ENCODE measurements around the gene PRCP.
A peak's percentile ranks its signal among the peaks of the same experiment; 100 is the strongest.

The PRCP gene

DNA sequence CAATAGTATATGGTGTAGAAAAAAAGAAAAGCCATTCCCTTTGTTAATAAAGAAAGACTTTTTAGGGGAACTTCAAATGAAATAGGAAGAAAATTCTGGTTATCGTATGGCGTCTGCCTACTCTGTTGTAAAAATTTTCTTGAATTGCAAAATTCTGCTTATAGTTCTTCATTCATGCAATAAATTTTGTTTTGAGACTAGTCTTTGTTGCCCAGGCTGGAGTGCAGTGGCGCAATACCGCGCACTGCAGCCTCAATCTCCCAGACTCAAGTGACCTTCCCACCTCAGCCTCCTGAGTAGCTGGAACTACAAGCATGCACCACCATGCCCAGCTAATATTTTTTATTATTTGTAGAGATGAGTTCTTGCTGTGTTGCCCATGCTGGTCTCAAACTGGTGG is 7.1 kb upstream of the PRCP start:
- no peak for DNase-seq (ENCODE audit: low read depth, low spot score)

DNA sequence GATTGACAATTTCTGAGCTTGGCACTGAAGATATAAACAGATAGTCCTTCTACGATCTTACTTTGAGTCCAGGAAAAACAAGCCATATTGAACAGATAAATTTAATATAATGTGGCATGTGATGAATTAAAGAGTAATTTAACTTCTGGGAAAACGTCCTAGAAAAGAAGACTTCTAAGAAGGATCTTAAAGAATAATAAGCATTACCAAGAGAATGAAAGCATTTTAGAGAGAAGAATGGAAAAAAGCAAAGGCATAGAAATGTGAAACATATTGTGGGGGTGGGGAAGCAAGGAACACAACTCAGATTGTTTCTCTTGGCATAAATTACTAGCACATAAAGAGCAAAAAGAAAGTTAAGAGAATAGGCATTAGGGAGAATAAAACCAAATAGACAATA is 6.7 kb upstream of the PRCP start:
- no peak for DNase-seq (ENCODE audit: low read depth, low spot score)

DNA sequence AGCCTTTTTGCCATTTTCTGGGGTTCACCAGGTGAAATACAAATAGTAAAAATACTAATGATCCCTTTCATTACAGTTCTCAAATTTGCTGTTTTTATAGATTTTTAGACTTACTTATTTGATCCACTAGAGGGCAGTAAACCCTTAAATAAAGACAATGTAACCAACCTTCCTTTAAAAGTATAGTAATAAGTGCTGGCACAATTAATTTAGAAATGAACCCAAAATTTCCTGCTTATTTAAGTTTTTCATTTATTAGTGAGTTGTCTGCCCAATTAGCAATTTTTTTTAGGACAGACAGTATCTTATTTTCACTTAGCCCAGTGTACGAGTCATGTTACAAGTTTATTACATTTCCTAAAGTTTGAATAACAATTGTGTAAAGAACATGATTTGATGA is 6.0 kb upstream of the PRCP start:
- no peak for DNase-seq (ENCODE audit: low read depth, low spot score)

DNA sequence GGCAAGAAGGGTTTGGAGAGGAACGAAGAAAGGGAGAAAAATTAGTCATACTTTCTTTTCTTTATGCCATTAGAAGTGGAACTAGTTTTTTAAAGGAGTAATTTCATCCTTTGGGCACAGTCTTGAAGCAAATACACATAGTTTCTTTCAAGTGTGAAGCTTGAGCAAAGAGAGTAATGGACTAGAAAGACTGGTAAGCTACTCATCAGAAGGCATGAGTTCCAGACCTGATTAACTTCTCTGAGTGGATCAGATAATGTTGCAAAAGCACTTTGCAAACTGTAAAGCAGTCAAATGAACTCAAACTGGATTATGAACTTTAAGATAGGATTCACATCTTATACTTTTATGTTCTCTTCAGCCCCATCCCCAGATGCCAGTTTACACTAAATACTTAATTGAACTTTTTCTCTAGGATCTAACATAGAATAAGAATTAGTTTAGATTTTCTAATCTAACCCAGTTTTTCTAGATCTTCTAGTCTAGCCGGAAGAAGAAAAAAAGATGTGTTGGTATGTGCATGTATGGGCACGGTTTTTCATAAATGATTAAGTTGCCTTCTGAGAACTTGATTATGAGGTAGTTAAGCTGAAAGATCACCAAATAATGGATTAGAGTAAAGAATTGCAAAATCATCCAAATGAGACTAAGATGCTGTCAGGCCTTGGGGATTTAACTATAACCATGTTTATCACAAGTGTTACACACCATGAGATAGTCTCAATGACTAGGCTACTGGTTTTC is 3.8 kb upstream of the PRCP start:
- DNase-seq (ENCODE audit: low read depth, low spot score) = no peak

DNA sequence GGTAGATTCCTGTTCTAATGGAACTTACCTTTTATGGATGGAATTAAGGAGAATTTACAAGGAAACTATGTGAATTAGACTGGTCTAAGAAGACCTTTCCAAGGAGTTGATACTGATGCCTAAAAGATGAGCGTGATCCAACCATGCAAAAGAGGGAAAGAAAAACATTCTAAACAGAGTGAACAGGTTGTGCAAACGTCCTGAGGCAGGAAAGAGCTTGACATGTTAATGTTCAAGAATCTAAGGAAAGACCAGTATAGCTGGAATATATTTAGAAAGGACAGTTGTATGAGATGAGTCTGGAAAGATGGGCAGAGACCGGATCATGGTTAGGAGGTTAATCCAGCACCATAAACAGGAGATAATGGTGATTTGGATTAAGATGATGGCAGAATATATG is 2.6 kb upstream of the PRCP start:
- DNase-seq (ENCODE audit: low read depth, low spot score) = no peak

DNA sequence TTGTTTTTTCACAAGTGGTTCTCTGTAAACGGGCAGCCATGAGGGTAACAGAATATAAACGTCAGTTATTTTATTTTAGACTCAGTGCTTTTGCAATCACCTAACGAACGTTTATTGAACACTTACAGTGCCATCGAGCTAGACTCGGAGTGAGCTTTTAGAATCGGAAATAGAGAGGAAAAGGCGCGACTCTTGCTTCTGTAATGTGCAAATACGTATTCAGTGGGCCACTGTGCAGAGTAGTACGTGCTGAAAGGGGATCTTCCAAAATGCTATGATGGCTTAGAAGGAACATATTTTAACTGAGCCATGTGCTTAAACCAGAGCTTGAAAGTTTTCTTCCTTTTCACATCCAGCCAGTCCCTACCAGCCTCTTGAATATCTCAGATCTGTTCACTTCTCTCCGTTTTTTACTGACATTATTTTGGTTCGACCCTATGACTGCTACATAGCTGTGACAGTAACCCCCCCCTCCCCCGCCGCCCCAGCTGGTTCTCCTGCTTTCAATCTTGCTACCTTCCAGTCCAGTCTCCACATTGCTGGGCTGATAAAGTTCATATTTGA is 1.8 kb upstream of the PRCP start:
- no peak for DNase-seq (ENCODE audit: low read depth, low spot score)

DNA sequence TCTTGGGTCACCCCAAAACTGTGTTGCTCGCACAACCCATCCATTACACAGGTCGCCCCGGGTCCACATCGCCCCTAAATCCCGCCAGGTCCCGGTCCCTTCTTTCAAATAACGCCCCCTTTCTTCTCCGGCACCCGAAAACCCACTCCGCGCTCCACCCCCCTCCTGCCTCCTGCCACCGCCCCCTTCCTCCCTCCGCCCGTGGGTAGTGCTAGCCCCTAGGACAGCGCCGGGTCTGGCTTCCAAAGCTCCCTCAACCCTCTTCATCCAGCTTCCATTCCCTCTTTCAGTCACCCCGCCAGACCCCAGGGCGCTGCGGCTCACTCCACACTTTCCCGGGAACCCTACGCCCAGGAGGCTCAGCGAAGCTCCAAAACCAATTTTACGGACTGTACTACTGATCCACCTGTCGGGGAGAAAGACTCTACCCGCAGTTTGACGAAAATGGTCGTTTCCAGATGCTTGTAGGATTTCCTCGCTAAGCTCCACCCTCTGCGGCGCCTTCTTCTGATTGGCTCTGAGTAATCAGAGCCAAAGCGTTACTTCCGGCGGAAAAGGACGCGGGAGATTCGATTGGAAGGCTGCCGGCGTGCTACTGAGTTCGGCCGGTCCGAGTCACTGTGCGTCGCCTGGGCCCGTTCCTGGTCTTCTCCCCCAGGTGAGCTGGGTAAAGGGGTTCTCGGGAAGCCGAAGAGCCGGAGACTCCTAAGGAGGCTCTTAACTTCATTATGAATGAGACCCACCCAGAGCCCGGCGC is 1.1 kb upstream of the PRCP start, which contains the start of gene DDIAS:
DDIAS (plus strand) TSS at position 572 of the 757 bp plus-strand sequence. CDS start 13,003 bp downstream, outside the sequence.
- peak; percentile 92 for DNase-seq (ENCODE audit: low read depth, low spot score)

DNA sequence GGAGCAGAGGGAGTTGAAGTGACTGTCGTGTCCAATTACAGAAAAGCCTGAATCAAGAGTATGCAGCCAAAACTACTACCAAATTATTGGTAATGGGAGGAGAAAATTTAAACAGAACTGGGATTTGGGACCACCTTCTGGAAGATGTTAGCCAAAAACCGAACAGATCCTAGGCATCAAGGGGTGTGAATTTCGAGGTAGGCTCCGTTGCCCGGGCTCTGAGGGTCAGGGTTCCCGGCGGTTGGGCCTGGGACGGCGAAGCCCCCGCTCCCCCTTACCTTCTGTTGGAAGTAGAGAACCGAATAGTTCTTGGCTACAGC is 313 bp downstream of the PRCP start:
- no peak for DNase-seq (ENCODE audit: low read depth, low spot score)

DNA sequence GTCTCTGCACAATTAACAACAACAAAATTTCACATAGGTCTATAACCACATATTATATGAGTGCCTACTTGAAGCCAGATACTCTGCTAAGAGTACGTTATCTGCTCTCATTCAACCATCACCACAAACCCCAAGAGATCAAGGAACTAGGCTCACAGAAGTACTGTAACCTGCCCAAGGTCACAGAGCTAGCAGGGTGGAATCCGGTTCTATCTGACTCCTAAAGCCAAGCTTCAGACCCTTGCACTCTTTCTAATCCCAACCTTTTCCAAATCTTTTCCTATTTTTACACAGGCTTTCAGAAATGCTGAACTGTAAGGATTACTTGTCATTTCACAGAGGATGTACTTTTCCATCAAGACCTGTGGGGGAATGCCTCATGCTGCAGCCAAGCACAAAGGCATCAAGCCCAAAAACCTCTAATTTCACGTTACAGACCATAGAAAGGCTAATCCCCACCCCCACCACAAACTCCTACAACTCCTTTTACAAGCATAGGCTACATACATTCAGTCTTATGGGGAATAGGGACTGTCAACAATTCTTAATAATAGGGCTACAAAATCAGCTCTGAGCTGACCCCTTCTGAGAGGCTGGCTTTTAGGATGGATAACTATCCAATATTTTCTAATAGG is 927 bp downstream of the PRCP start:
- no peak for DNase-seq (ENCODE audit: low read depth, low spot score)

DNA sequence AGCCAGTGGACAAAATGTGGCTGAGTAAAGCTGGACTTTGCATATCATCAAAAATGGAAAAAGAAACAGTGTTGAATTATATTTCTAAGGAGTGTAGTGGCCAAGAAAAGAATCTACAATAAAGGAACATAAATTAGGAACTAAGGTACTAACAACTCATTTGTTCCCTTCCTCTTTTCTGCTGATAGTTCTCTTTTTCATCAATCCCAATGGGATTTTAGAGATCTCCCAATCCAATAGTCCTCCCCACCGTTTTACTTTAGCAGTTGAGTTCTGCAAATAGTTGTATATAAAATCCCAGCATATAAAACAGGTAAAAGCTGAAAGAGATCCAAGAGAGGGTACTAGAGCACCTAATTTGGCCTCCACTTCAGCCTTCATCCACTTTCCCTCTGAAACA is 2.0 kb downstream of the PRCP start:
- DNase-seq (ENCODE audit: low read depth, low spot score) = no peak

DNA sequence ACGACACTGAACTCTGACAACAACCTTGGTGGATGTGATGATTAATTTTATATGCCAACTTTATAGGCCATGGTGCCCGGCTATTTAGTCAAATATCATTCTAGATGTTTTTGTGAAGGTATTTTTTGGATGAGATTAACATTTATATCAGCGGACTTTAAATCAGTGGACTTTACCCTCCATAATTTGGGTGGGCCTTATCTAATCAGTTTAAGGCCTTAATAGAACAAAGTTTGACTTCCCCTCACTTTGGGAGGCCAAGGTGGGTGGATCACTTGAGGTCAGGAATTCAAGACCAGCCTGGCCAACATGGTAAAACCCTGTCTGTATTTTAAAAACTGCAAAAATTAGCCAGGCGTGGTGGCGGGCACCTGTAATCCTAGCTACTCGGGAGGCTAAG is 4.0 kb downstream of the PRCP start:
- no peak for DNase-seq (ENCODE audit: low read depth, low spot score)

DNA sequence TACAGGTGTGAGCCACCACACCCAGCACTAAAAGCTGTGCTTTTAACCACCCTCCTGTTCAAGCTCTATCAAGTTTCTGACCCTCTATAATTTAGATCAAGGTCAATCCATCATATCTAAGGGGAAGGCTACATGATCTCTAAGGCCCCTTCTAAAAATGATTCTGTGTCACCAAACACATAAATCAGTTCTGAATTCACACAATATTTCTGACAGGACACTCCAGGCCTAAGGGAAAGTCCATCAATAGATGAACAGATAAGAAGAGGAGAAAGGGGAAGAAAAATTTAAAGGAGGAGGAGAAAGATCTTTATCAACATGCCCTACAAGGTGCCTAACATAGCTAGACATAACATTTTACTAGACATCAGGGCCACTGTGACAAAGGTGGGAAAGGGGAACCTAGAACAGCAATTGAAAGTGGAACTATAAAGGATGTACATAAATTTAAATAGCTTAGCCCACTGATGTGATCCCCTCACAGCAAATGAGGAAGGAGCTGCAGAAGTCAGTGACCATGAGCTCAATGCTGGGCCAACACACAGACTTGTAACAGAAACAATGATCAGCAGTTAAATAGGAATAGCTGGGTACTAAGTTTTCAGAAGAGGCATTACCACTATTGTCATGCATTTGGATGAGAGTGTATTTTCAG is 4.7 kb downstream of the PRCP start:
- no peak for DNase-seq (ENCODE audit: low read depth, low spot score)

DNA sequence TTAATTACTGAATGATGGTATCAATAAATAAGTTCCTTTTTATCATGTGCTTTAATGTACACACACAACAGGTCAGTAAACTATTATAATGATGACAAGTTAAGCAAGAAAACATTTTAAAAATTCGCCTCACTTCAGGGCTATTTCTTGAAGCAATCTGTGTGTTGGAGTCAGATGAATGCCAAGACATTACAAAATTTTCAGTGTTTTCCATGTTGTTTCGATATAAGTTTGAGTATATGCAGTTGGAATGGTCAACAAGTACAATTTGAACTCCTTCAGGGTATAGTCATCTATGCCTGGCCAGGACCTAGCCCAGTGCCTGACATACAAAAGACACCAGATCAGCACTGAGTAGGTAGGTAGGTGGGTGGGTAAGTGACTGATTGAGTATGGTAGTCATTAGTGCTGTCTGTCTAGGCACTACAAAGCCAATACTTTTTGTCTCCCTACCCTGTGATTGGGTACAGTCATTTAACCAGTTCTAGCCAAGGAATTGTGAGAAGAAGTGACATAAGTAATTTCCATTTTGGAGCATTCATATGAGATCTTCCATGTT is 7.5 kb downstream of the PRCP start:
- no peak for DNase-seq (ENCODE audit: low read depth, low spot score)

DNA sequence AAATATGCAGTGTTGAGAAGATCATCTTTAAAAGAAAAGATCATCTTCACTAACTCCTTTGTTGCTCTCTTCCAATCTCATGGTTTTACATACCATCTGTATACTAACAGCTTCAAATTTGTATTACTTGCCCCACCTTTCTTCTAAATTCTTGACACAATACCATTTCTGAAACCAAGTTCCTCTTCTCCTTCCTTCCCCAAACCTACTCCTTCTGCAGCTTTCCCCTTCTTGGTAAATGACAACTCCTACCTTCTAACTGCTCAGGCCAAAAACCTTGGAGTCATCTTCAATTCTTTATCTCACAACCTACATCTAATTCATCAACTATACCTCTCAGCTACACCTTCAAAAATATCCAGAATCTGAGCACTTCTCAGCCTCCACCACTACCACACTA is 9.3 kb downstream of the PRCP start:
- no peak for DNase-seq (ENCODE audit: low read depth, low spot score)

DNA sequence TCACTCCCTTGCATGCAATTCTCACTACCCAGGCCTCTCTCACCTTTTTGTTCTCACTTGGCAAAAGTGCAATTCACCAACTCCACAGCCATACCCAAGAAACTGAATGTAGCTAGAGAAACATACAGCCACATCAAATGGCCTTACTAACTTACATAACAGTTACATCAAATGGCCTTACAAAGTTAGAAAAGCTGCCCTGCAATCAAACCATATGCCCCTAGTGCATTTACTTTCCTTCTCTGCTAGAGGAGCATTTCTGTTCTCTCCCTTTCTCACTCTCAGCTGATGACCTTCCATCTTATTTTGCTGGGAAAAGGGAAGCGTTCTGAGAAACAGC is 10.3 kb downstream of the PRCP start:
- no peak for DNase-seq (ENCODE audit: low read depth, low spot score)

DNA sequence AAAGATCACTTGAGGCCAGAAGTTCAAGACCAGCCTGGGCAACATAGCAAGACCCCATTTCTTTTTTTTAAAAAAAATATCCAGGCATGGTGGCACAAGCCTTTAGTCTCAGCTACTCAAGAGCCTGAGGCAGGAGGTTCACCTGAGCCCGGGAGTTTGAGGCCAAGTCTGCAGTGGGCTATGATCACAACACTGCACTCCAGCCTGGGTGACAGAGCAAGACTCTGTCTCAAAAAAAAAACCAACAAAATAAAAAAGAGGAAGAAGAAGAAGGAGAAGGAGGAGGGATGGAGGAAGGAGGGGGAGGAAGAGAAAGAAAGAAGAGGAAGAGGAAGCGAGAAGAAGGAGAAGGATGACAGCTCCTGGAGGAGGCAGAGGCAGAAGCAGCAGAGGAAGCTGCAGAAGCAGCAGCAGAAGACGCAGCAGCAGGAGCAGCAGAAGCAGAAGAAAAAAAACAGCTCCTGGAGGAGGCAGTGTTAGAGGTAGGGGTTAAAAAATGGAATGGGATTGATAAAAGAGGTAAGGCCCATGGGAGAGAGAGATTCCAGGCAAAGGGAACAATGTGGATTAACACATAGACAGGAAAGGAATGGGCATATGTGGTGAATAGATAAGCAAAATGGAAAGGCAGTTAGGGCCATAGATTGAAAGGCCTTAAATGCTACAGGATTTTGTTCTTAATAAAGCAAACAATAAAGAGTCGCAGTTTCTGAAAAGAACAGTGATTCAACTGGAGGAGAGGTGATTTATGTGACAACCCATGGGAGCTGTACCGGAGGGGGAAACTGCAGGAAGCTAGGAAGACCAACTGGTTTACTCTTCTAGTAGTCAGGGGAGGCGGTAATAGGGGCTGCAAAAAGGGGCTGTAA is 10.9 kb downstream of the PRCP start:
- no peak for DNase-seq (ENCODE audit: low read depth, low spot score)

DNA sequence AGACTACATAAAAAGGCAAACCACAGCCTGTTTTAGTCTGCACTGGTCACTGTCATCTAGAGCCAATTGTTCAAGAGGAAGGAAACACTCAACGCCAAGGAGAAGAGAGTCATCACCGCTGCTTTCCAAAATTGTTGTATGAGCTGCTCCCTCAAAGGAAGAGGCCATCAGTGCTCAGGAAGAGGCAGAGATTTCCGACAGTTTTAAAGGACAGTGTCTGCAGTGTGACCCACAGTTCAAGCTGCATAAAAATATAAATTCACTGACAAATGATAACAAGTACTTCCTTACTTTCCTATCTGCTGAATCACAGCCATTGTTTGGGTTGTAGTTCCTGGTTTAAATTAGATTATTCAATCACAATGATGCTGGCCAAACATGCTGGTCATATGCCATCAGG is 16.4 kb downstream of the PRCP start:
- no peak for DNase-seq (ENCODE audit: low read depth, low spot score)

DNA sequence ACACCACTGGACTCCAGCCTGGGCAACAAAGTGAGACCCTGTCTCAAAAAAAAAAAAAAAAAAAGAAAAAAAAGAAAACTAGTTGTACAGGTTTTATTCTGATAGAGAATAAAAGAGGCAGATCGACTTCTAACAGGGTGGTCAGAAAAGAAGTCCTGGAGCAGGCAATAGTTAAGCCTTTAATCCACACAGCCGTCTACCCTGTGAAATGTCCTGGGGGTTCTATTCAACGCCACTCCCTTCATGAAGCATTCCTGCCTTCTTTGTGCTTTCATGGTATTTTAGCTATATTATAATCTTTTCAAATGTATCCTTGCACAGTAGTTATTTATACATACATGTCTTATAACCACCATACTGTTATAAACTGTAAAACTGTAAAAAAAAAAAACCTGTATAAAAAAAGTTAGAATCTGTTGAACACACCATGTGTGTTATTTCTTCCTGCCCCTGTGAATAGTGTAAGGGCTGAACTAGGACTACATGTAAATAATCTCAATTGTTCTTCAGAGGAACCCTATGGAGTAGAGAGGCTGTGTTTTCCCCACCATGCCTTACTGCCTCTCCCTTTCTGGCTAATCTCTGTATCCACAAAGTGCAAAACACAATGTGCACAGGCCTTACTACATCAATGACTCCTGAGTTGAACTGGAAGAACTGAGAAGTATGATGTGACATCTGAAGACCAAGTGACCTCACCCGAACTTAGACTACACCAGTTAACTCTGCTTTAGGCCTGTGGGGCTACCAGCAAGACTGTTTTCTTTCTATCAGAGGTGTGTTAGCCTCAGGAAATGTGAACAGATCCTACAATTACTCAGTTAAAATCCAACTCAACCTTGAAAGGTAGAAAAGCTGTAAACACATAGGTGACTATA is 25.3 kb downstream of the PRCP start:
- no peak for DNase-seq (ENCODE audit: low read depth, low spot score)

DNA sequence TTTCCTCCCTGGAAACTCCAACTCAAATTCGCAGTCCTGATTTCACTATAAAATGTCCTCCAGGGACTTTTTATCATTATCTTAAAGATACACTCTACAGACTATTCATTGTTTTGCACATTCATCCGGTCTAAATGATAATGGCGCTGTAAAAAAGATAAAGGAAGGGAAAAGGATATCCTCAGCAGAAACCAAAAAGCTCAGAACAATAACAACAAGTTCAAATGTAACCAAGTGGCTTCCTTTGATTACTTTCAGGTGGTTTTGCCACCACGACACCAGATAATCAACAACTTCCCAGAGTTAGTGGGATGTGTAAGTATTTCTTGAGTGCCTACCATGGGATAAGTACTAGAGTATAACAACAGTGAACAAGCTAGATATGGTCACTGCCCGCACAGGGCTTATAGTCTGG is 26.3 kb downstream of the PRCP start:
- DNase-seq (ENCODE audit: low read depth, low spot score) = no peak

All from activated CD4-positive, CD25-positive, alpha-beta regulatory T cell treated with anti-CD3 and anti-CD28 coated beads, Interleukin-2, amount 50 U/mL, for 16 hours (primary cell).